ENCODE data around the gene CNKSR3.

- no peak for TF ChIP-seq POLR2AphosphoS5 (IDR thresholded peaks at IDR 0.05)
- TF ChIP-seq, protein P1, sequence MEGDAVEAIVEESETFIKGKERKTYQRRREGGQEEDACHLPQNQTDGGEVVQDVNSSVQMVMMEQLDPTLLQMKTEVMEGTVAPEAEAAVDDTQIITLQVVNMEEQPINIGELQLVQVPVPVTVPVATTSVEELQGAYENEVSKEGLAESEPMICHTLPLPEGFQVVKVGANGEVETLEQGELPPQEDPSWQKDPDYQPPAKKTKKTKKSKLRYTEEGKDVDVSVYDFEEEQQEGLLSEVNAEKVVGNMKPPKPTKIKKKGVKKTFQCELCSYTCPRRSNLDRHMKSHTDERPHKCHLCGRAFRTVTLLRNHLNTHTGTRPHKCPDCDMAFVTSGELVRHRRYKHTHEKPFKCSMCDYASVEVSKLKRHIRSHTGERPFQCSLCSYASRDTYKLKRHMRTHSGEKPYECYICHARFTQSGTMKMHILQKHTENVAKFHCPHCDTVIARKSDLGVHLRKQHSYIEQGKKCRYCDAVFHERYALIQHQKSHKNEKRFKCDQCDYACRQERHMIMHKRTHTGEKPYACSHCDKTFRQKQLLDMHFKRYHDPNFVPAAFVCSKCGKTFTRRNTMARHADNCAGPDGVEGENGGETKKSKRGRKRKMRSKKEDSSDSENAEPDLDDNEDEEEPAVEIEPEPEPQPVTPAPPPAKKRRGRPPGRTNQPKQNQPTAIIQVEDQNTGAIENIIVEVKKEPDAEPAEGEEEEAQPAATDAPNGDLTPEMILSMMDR (IDR thresholded peaks at IDR 0.05): no peak
- TF ChIP-seq POLR2A (IDR thresholded peaks at IDR 0.05): no peak
Observed at GRCh38 chr6:154358019-154358545, 152.4 kb downstream of the CNKSR3 start.
